Common myeloid progenitor, CD34-positive (primary cell): ENCODE results near the gene KIF13A.
A peak's percentile ranks its signal among the peaks of the same experiment; 100 is the strongest.

ENCODE experiments used
- CTCF ChIA-PET: fragments of 350-600 bp; sonication (Branson Sonifier 250); formaldehyde crosslinking; loops from one replicate; lab custom pipeline; 2021; ENCODE audit warnings: antibody characterized with exemption; lab: Charles Lee
- POLR2A ChIA-PET: fragments of 350-600 bp; sonication (Branson Sonifier 250); formaldehyde crosslinking; loops from one replicate; lab custom pipeline; 2021; ENCODE audit warnings: antibody characterized with exemption; lab: Charles Lee
- DNase-seq, 3 donors: peaks; one replicate each; pipeline versions ENCODE4 v3.0.0 to v3.0.0-alpha.2; 2013
- H3K27ac ChIP-seq, 2 experiments: 1 replicate in 1 of 2; 2 replicates in 1 of 2; pipeline ENCODE4 v1.7.0; 2013; ENCODE audit warnings: inconsistent platforms in 2 of 2, low read length in 2 of 2, mild to moderate bottlenecking in 2 of 2, low read depth in 1 of 2, moderate library complexity in 1 of 2; ENCODE audit not compliant: severe bottlenecking in 2 of 2, insufficient read depth in 1 of 2, poor library complexity in 1 of 2
- H3K27me3 ChIP-seq, 5 experiments: replicated peaks in 2 of 5; 1 replicate in 3 of 5; 2 replicates in 2 of 5; pipeline versions ENCODE4 v1.6.1 to v1.7.0; 2013; ENCODE audit warnings: low read length in 4 of 5, mild to moderate bottlenecking in 2 of 5, moderate library complexity in 2 of 5, inconsistent platforms in 1 of 5; ENCODE audit not compliant: insufficient read depth in 5 of 5, control insufficient read depth in 4 of 5
- H3K36me3 ChIP-seq, 4 experiments: 1 replicate in 2 of 4; 2 replicates in 2 of 4; pipeline versions ENCODE4 v1.6.1 to v1.7.0; 2013; ENCODE audit warnings: low read length in 3 of 4, control low read depth in 1 of 4, mild to moderate bottlenecking in 1 of 4; ENCODE audit not compliant: control insufficient read depth in 4 of 4, insufficient read depth in 4 of 4
- H3K4me1 ChIP-seq, 4 experiments: 1 replicate in 3 of 4; 2 replicates in 1 of 4; pipeline versions ENCODE4 v1.6.1 to v1.7.1; 2013; ENCODE audit warnings: low read length in 3 of 4, mild to moderate bottlenecking in 3 of 4, control low read depth in 1 of 4, inconsistent platforms in 1 of 4, moderate library complexity in 1 of 4; ENCODE audit not compliant: control insufficient read depth in 4 of 4, insufficient read depth in 4 of 4; ENCODE audit errors: control extremely low read depth in 1 of 4
- H3K4me3 ChIP-seq, 7 experiments: 1 replicate in 4 of 7; 2 replicates in 3 of 7; pipeline versions ENCODE4 v1.5.1 to v1.7.0; 2013; ENCODE audit warnings: mild to moderate bottlenecking in 7 of 7, low read length in 6 of 7, moderate library complexity in 6 of 7, inconsistent platforms in 2 of 7, low read depth in 2 of 7, control low read depth in 1 of 7; ENCODE audit not compliant: insufficient read depth in 4 of 7, control insufficient read depth in 1 of 7; ENCODE audit errors: extremely low read depth in 1 of 7
- H3K9me3 ChIP-seq, 5 experiments: 1 replicate in 4 of 5; 2 replicates in 1 of 5; pipeline versions ENCODE4 v1.6.1 to v1.7.1; 2013; ENCODE audit warnings: low read length in 4 of 5, mild to moderate bottlenecking in 2 of 5, inconsistent platforms in 1 of 5, low read depth in 1 of 5, moderate library complexity in 1 of 5; ENCODE audit not compliant: control insufficient read depth in 4 of 5, insufficient read depth in 2 of 5; ENCODE audit errors: control extremely low read depth in 1 of 5
- WGBS: methylation state at CpG from one replicate; pipeline ENCODE4 v1.1.5; 2013; ENCODE audit not compliant: insufficient coverage; 5-methylcytosine and 5-hydroxymethylcytosine counted together

Gene KIF13A

DNA sequence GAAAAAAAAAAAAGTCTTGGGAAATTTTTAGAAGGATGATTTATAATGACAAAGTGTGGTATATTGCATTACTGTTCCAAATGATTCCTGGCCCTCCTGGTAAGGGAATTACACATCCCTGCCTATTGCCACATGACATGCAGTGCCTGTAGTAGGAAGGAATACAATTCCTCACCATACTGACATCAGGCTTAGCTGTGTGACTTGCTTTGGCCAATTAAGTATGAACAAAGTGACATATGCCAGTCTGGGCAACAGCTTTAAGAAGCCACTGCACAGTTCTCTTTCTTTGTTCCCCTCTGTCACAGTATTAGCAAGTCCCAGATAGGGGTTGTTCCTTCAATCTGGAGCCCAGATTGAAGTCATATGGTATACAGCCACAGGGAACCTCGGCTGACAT, 100.5 kb downstream of the KIF13A start:
- no peak for DNase-seq
- Histone ChIP-seq H3K27ac (no peak overlapping the region), H3K4me3 (no peak overlapping the region), H3K36me3 (no peaks in the 10 kb centered on the region), H3K9me3 (no peaks in the 10 kb centered on the region), H3K4me1 (peaks cover 24 to 39% (median 29%) of the 10 kb centered on the region in 4 experiments), H3K27me3 (no peaks in the 10 kb centered on the region)
- WGBS: 93% methylated on average over 1 of the region's 1 CpG
- CTCF ChIA-PET: interaction anchor here (1.3 kb wide), 1 partner anchor 11 kb away, joined by 3 read pairs; no protein-coding TSS in a partner anchor
- POLR2A ChIA-PET: no interaction called here

DNA sequence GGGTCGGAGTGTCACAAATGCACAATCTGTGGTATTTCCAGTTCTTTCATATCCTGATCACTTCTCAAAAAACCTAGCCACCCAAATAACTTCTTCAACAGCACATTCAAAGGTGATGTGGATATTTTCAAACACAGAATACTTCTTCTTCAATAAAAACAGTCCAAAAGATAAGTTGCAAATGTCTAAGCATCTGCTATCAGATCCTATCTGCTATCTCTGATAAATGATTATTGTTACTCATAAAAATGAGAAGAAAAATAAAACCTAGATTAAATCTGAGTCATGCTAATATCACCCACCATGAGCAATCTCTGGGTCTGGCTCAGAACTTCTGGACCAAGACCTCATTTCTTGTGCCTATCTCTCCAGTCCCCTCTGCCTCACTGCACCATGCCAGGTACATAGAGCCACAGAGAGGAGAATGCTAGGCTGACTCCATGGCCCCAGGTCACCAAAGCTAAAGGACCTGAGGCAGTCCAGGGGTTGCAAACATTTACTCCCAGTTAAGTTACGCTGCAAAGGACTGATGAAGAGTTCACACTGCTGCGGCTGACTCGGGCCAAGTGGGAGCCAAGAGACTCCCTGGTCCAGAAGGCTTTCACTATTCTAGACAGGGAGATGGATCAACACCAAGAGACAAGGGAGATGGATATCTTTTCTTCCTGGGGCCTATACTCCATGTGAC, 101.4 kb downstream of the KIF13A start:
- Histone ChIP-seq H3K9me3 (no peaks in the 10 kb centered on the region), H3K27ac (no peak overlapping the region), H3K36me3 (no peaks in the 10 kb centered on the region), H3K4me1 (peaks cover 24 to 39% (median 31%) of the 10 kb centered on the region in 4 experiments), H3K27me3 (no peaks in the 10 kb centered on the region), H3K4me3 (no peak overlapping the region)
- DNase-seq: no peak
- CTCF ChIA-PET: interaction anchor here (2.5 kb wide), 1 partner anchor 13 kb away, joined by 6 read pairs; no protein-coding TSS in a partner anchor
- 97% methylated on average over 3 of the region's 4 CpGs for WGBS
- POLR2A ChIA-PET: no interaction called here

DNA sequence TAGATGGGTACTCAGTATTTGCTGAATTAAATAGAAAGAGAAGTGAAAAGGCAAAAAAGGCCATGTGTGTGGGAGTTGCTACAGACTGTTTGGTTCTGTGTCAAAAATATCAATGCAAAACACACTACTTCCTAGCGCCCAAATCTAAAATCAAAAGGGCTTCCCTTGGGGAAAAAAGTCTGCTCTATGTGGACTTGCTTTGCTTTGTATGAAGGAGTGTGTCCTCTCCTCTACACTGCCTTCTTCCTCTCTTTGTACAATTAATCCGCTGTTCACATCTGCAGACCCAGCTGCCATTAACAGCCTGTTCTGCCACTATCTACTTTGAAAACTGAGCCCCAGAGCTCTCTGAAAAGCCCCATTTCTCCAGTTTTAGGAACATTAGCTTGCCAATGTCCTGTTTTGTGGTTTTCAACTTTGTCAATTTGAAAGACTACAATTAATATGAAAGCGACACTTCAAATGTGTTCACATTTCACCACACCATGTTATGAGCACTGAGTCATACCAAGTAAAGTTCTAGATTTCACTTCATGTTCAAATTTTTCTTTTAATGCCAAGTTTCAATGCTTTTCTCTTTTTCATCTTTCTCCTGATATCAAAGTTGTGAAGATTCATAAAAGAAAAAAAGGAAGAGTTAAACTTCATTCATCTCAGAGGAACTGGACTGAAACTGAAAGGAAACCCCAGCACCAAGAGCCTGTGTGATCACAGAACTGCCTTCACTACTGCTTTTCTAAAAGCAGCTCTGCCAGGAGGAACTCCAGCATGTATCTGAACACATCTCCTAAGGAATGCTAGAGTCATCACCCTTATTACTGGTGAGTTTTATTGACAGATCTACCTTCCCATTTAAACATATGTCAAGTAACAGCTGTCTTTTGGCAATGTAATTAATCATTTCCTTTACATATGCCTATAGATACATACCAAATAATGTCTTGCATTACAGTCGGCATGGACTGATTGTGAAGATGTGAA, 102.6 kb downstream of the KIF13A start:
- Histone ChIP-seq H3K9me3 (no peaks in the 10 kb centered on the region), H3K36me3 (no peaks in the 10 kb centered on the region), H3K27ac (peak overlapping the region; percentile 27 to 67), H3K4me1 (peaks cover 19 to 34% (median 26%) of the 10 kb centered on the region in 4 experiments), H3K27me3 (no peaks in the 10 kb centered on the region), H3K4me3 (peak overlapping the region in 6 of 7 experiments; percentile 24 to 77 (median 44))
- 8% methylated on average over 2 of the region's 4 CpGs for WGBS
- DNase-seq: peak in 2 of 3 donors; percentile 70 to 83
- CTCF ChIA-PET: interaction anchor here (0.6 to 2.5 kb wide), 4 partner anchors 12 to 426 kb away, joined by 3 to 6 read pairs (median 3); no protein-coding TSS in a partner anchor
- POLR2A ChIA-PET: no interaction called here

DNA sequence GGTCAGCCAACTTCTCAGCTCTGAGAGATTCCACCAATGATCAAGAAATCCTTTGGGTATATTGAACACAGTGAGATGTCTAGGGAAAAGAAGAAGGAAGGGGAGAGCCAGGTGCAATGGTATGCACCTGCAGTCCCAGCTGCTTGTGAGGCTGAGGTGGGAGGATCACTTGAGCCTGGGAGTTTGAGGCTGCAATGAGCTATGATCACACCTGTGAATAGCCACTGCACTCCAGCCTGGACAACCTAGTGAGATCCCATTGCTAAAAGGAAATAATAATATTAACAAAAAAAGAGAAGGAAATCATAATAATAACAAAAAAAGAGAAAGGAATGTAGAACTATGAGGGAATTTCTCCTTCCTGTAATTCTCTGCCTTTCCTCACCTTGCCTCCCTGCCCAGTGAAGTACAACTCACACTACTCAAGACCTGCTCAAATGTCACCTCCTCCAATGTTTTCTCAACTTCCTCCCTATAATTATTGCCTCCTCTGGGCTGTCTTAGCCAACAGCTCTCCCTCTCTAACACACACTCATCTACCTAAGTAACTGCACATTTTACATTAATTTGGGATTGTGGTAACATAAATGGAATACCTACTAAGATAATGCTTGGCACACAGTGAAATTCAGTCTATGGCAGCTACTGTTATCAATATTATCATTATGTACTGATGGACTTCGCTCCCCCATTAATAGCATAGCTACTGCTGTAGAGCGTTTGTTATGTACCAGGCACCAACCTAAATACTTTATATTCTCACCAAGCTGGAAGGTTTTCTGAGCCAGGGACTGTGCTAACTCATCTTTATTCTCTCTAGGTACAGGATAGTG, 103.6 kb downstream of the KIF13A start:
- Histone ChIP-seq H3K36me3 (no peaks in the 10 kb centered on the region), H3K9me3 (no peaks in the 10 kb centered on the region), H3K27me3 (no peaks in the 10 kb centered on the region), H3K27ac (peak overlapping the region in 1 of 2 experiments; percentile 67), H3K4me1 (peaks cover 17 to 34% (median 26%) of the 10 kb centered on the region in 4 experiments), H3K4me3 (peak overlapping the region in 4 of 7 experiments; percentile 40 to 77 (median 44))
- ChIA-PET CTCF (interaction anchor here (0.6 to 2.5 kb wide), 4 partner anchors 11 to 427 kb away, joined by 3 to 6 read pairs (median 3); no protein-coding TSS in a partner anchor), POLR2A (no interaction called here)
- no peak for DNase-seq
- WGBS: no CpG with 5 or more reads among the region's 2 CpGs

DNA sequence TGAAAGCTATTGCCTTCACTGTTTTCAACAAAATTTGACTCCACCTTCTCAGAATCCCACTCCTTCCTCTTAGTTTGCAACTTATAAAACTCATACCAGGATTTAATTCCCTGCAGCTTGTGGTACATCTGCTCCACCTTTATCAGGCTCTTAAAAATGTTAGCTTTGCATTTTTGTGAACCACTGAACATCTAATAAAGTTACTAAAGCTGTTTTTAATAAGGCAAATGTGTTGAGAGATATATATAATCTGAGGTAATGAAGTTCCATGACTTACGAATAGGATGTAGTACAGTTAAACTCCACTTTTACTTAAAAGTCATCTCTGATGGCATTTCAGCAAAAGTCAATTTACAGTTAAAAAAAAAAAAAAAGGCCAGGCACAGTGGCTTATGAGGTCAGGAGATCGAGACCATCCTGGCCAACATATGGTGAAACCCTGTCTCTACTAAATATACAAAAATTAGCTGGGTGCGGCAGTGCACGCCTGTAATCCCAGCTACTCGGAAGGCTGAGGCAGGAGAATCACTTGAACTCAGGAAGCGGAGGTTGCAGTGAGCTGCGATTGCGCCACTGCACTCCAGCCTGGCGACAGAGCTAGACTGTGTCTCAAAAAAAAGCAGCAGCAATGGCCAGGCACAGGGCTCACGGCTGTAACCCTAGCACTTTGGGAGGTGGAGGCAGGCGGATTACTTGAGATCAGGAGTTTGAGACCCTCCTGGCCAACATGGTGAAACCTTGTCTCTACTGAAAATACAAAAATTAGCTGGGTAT, 106.2 kb downstream of the KIF13A start:
- CTCF ChIA-PET: interaction anchor here (1.0 to 1.8 kb wide), 2 partner anchors 10 to 25 kb away, joined by 3 read pairs; no protein-coding TSS in a partner anchor
- WGBS: 96% methylated on average over 8 of the region's 11 CpGs
- Histone ChIP-seq H3K9me3 (no peaks in the 10 kb centered on the region), H3K4me3 (no peak overlapping the region), H3K27ac (no peak overlapping the region), H3K4me1 (peaks cover 17 to 34% (median 25%) of the 10 kb centered on the region in 4 experiments), H3K27me3 (no peaks in the 10 kb centered on the region), H3K36me3 (no peaks in the 10 kb centered on the region)
- POLR2A ChIA-PET: no interaction called here
- no peak for DNase-seq

DNA sequence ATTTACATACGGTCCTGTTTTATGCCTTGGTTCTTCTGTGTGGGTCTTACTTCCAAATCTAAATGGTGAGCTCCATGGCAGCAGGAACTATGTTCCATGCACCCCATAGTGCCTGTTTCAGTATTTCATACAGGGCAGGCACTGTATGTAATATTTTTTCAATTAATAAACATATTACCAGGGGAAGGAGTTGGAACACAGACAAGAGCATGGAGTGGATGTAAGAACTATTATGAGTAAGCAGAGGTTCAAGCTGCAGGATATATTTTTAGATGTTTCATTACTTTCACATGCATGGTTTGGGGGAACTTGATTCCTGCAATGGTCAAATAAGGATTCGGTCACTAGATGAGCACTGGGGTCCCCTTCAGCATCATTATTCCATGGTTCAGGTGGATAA, 108.3 kb downstream of the KIF13A start:
- H3K9me3 ChIP-seq: no peaks in the 10 kb centered on the region
- no peaks in the 10 kb centered on the region for H3K36me3 ChIP-seq
- no peak for DNase-seq
- POLR2A ChIA-PET: no interaction called here
- no peak overlapping the region for H3K27ac ChIP-seq
- H3K4me3 ChIP-seq: no peak overlapping the region
- CTCF ChIA-PET: interaction anchor here (0.5 to 1.8 kb wide), 3 partner anchors 9 to 155 kb away, joined by 3 read pairs; no protein-coding TSS in a partner anchor
- no peaks in the 10 kb centered on the region for H3K27me3 ChIP-seq
- WGBS: 100% methylated on average over 2 of the region's 2 CpGs
- peaks cover 3 to 14% (median 8%) of the 10 kb centered on the region in 4 experiments for H3K4me1 ChIP-seq
